Activated CD8-positive, alpha-beta memory T cell treated with anti-CD3 and anti-CD28 coated beads, Interleukin-2, amount 50 U/mL, for 24 hours (primary cell): ENCODE measurements around the gene SBF2.

Source experiments
- DNase-seq: peaks from one replicate; pipeline ENCODE4 v3.0.0-alpha.2; 2020; ENCODE audit errors: extremely low read depth

Gene SBF2

DNA sequence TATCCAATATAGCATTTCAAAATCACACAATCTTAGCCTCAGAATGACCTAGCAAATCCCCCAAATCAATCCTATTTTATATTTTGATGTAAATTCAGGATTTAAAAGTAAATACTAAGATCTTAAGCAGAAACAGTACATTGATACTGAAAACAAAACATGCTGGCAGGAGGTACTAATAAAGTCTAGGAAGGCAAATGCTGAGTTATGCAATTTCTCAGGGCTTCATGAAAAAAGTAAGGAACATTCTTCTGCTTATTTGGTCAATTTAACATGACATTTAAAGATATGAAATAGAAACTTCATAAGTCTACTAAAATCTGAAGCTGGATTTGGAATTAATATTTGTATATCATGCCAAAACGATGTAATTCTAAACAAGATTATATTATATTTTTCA is 476.8 kb downstream of the SBF2 start:
- no peak for DNase-seq

GRCh38 chr11:9815486-9816136 is 478.4 kb downstream of the SBF2 start:
- no peak for DNase-seq

- DNase-seq, result no peak
Observed at GRCh38 chr11:9814108-9814507, 479.9 kb downstream of the SBF2 start.

DNA sequence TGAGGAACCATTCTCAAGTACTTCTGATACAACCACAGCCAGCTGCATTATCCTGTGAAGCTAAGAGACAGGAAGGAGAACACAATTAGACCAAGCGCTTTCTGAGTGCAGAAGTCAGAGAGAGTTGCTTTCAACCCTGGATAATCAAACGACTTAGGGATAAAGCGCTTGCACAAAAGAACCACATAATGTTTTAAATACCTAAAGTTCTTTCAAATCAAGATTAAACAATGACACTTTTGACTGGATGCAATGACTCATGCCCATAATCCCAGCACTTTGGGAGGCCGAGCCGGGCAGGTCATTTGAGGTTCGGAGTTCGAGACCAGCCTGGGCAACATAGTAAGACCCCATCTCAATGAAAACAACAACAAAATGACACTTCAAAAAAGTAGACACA is 485.1 kb downstream of the SBF2 start:
- DNase-seq, result no peak

GRCh38 chr11:9806946-9807687 is 486.9 kb downstream of the SBF2 start:
- DNase-seq, result no peak

GRCh38 chr11:9804419-9804902 is 489.6 kb downstream of the SBF2 start:
- no peak for DNase-seq

DNA sequence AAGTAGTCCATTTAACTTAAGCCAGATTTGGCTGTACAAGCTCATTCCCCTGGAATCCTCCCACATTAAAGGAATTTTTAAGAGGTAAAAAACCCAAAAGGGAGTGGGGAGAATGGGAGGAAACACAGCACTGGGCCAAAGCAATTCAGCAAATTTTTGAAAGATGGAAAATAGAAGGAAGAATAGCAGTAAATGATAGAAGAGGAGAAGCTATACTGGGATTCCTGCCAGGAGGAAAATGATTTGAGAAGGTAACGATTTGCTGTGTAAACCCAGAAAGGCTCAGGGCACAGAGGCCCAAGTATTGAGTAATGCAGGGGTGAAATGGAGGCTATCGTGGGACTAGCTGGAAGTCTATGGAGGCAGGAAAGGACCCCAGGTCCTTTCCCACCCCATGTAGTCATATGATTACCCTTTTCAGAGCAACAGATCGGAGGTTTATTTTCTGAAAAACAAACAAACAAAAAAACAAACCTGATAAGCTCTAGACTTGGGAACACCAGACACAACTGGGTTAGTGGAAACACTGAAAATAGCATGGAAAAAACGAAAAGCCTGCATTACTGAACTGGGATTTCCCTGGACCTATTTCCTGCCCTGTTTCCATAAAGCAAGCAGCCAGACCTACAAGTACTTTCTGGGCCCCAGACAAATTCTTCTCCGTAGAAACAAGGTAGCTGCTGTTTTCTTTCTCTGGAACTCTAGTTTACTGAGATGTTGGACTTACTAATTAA is 490.2 kb downstream of the SBF2 start:
- no peak for DNase-seq

- DNase-seq, result no peak
Observed at GRCh38 chr11:9802291-9802861, 491.6 kb downstream of the SBF2 start.

GRCh38 chr11:9799886-9800285 is 494.1 kb downstream of the SBF2 start:
- DNase-seq, result no peak

- no peak for DNase-seq
Observed at GRCh38 chr11:9797300-9797699, 496.7 kb downstream of the SBF2 start.

DNA sequence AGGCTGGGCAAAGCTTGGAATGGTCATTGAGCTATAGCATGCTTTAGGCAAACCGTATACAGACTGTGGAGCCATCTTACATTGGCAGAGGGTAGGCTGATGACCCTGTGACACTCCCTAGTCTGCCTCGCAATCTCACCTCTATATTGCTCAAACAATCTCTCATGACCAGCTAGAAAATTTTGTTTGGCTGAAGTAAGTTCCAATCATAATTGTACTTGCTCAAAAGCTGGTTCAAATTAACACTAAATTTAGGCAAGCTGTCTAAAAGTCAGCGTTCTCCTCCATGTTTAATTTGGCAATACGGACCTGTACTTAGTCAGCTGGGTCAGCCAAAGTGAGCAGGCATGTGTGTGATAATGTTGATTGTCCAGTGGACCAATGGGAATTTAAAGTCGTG is 497.2 kb downstream of the SBF2 start:
- no peak for DNase-seq

- no peak for DNase-seq
Observed at GRCh38 chr11:9796266-9796665, 497.8 kb downstream of the SBF2 start.

DNA sequence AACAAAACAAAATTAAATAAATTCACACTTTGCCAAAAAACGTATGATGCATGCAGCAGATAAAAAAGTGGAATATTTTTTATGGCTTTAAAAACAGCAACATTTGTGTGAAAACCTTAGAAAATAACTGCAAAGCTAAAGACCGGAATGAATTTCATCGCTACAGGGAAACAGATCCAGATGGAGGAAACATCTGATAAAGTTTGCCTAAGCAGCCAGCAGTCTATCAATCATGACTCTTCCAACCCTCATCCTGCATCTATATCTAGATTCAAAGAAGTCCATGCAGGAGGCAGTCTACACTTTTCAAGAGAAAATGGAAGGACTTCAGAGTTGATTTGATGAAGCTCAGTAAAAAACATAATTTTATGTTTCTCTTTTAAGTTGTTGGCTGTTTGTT is 503.3 kb downstream of the SBF2 start:
- no peak for DNase-seq

- no peak for DNase-seq
Observed at GRCh38 chr11:9789910-9790309, 504.1 kb downstream of the SBF2 start.

DNA sequence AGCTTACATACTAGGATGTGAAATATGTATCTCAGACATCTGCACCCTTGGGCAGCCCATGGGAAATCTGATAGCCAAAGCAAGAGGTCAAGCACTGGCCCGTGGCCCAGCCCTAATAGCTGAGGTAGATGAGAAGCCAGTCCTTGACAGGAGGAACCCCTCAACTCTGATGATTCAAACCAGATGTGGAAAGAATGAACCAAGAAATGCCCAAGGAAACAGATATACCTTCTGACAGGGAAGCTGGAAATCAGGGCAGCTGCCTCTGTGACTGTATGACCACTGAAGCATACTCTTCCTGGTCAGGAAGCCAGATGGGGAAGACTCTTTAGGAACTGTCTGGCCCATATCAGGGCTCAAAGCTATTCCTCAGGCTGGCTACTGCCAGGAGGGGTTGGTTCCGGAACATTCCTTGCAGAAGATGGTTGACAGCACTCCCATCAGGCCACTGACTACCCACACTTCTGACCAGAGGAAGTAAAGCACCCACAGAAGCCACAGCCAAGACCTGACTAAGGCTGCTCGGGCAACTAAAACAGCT is 506.0 kb downstream of the SBF2 start:
- DNase-seq, result no peak

DNA sequence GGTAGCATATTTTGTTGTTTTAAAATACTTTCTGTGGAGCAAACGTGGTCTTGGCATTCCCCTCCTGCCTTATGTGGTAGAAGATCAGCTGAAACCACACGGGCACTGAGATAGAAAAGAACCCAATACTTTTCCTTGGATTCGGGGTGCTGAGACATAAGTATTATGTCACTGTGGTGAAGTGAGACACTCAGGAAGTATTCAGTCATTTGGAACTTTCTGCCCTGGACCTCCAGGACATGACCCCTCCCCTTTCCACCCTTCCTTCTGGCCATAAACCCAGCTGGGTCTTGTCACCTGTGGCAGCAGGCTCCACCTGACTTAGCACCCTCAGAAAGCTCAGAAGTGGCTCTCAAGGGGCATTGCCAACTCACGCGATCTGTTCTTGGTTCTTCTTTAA is 506.8 kb downstream of the SBF2 start:
- no peak for DNase-seq

DNA sequence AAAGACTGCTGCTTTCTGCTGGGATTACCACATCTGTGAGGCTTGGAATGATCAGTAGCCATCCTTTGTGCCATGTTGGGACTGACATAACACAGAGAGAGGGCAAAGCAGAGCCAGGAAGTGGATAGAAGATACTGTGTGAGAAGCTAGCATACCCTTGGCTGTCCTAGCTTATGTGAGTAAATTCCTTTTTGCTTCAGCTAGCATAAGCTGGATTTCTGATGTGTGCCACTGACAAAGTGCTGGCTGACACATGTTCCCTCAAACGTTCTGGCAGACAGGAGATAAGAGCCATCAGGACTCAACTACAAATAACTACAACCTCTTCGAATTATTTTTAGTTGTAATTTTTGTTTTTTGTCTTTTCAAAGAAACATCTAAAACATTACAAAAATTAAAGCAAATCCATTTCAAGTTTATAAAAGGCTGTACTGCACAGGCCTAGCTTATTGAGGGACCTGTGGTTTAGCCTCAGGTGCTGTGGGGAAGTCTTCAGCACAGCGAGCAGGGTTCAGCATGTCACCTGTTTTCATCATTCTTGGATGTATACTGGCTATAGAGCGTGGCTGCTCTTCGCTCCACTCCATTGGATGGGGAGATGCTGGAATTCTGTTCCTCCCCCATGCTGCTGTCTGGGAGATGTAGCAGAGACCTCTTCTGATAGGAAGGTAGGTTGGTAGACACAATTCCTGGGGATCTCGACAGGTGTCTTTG is 509.3 kb downstream of the SBF2 start:
- DNase-seq, result no peak

DNA sequence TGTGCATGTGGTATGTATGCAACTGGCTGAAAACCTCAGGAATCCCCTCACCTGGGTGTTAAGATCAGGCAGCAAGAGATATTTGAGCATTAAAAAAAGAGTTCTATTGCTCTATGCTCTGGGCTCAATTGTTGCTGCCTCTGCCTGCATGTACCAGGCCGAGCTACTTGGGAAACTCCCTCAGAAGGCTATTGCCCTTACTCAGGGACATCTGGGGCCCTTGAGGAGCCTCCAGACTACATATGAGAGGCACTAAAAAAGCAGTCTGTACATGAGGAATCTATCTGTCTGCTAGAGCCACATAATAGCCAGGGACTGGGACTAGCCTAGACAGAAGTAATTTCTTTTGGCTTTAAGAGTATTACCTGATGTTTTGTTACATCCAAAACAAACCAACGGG is 510.0 kb downstream of the SBF2 start:
- DNase-seq, result no peak

DNA sequence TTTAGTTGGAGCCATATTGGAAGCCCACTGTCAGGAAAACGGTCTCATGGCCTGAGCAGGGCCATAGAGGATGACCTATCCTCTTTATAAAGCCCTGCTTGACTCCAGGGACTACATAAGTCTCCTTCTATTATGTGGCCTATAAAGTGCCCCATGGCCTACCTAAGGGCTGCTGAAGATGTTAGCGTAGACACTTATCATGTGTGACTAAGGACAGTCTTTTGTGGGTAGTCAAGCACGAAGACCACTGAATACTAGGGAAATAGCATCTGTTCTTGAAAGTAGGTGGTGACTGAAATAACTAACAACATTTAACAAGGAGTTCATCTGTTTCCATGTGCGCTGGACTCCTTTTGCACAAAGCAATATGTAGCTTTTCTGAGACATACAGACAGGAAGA is 513.1 kb downstream of the SBF2 start:
- no peak for DNase-seq

DNA sequence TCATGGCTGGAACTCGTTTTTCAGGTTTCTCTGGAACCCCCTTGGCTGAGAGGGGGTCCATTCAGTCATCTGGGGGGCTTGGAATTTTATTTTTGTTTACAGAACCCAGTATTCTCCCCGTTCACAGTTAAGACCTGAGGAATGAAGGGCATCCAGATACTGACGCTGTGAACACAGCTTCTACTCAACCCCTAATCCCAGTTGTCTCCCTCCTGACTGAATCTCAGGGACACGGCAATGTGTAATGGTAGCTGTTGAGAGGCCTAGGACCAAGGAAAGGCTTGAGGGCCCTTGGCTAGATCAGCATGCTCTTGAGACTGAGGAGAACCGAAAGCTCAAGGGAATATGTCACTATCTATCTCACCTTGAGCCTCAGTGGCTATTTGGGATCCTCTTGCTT is 516.5 kb downstream of the SBF2 start:
- DNase-seq, result no peak

- no peak for DNase-seq
Observed at GRCh38 chr11:9777066-9777465, 517.0 kb downstream of the SBF2 start.

GRCh38 chr11:9776203-9776602 is 517.8 kb downstream of the SBF2 start:
- no peak for DNase-seq
